GM19324 (cell line): ENCODE data around the gene ABI3.
"Not testable (repeated sequence)": the region's sequence is repeated elsewhere in the genome, so short reads cannot be mapped to it uniquely, and the experiment has no call there.

Source experiments
- ATAC-seq: cut with Tn5 transposase; IDR thresholded peaks from one replicate; pipeline ENCODE4 v1.9.1; 2021; ENCODE audit warnings: mild to moderate bottlenecking, moderate library complexity; ENCODE audit not compliant: unreplicated experiment, low FRiP score

ABI3 gene

DNA sequence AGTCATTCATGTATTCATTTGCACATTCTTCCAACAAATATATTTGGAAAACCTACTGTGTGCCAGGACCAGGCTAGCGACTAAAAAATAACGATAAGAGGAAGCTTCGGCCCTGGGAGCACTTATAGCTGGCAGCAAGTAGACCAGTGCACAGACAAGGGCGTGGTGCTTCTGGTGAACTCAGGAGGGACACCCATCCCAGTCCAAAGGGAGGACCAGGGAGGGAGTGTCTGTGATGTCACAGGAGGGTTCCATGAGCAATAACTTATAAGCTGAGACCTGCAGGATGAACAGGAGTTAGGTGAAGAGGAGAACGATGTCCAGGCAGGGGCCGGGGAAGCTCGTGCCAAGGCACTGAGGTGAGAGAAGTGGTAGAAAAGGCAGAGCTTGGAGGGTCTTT is 37.4 kb downstream of the ABI3 start:
- ATAC-seq = no peak

DNA sequence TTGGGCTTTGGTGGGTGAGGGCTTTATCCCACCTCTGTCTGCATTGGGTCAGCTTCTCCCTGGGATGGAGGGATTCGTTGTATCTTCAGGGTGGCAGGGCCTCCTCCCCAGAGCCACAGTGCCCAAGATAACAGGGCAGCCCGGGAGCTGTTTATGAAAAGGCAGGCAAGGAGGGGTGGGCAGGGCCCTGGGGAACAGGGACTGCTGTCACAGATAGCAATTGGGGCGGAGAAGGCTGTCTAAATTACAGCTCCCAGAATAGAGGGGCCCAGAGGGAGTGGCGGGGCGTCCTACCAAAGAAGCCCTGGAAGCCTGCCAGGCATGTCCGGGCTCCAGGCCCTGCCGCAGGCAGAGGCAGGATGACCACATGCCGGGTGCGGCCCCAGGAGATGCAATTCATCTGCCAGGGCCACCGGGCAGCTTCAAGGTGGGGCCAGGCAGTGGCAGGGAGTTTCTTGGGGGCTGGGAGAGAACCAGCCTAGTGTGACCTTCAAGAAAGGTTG is 38.8 kb downstream of the ABI3 start:
- no peak for ATAC-seq

DNA sequence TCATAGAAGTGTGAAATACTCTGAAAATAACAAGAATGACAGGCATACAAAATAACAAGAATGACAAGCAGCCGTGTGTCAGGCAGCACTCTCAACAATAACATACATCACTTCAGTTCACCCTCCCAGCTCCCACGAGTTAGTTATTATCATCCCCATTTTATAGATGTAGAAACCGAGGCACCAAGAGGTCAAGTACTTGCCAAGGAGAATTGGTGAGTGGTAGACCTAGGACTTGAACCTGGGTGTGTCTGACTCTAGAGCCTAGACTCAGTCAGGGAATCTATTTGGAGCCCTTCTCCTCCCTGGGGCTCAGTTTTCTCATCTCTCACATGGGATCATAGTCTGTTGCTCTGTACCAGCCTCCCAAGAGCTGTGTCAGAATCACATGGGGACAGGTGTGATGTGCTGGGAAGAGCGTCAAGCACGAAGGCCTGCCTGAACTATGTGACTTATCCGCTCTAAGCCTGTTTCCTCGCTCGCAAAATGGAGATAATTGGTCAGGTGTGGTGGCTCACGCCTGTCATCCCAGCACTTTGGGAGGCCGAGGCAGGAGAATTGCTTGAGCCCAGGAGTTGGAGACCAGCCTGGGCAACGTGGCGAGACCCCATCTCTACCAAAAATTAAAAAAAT is 39.5 kb downstream of the ABI3 start:
- no peak for ATAC-seq

DNA sequence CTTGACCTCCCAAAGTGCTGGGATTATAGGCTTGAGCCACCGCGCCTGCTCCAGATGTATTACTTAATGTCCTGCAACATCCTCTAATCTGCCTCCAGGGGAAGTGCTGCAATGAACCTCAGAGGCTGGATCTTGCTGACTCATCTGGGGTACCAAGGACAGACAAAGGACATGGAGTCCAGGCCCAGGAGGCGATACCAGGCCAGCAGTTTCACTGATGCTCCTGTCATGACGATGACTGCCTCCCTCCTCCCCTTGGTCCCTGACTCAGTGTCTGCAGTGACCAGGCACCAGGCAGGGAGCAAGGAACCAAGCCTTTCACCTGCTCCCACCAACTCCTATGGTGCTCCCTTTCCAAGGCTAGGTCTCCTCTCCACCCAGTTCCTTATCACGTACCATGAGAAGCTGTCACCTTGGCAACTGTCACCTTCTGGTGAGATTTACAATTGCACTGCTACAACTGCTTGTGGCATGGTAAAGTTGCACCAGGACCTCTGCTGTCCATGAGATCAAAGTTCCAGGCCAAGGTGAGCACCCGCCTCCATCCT is 41.7 kb downstream of the ABI3 start:
- ATAC-seq = no peak

DNA sequence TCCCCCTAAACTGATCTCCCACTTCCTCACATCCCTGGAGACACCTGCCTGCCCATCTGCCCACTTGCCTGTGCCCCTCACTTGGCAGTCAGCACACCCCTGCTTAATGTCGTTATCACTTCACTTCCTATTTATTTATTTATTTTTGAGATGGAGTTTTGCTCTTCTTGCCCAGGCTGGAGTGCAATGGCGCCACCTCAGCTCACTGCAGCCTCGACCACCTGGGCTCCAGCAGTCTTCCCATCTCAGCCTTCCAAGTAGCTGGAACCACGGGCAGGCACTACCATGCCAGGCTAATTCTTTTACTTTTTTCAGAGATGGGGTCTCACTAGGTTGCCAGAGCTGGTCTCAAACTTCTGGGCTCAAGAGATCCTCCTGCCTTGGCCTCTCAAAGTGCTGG is 43.6 kb downstream of the ABI3 start:
- ATAC-seq = no peak

DNA sequence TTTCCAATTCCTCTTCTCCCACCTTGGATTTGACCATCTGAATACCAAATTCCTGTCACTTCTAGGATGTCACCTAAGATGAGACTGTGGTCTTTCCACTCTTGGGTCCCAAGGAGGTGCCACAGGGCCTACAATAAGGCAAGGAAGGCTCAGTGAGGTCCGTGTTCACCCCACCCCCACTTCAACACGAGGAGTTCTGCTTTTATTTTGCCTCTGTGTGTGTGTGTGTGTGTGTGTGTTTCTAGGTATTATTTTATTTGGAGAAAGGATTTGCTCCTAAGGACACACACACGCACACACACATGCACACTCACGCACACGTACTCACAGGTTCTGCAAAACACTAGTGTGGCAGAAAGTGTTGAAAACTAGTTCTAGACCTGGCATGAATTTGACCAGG is 44.6 kb downstream of the ABI3 start:
- no peak for ATAC-seq

DNA sequence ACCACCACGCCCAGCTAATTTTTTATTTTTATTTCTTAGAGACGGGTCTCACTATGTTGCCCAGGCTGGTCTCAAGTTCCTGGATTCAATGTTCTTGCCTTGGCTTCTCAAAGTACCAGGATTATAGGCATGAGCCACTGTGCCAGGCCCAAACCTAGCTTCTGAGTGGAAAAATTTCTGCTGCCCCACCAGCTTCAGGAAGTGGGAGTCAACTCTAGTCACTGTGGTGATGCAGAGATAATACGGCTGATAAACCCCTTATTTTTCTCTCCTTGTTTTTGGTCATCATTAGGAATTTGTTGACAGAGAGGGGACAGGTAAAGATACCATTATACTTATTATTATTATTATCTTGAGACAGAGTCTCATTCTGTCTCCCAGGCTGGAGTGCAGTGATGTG is 47.9 kb downstream of the ABI3 start:
- no peak for ATAC-seq

DNA sequence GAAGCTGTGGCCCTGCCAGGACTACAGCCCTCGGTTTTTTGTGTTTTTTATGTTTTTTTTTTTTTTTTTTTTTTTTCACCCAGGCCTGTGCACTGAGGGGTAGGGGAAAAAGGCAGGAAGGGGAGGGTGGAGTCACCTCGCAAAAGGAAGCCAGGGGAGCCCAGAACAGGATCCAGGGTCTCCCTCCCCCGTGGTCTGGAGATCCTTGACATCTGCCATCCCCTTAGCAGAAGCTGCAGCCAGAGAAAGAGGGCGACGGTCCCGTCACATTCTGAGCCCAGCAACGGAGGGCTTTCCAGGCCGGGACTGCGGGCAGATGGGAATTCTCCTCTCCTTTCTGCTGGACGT is 49.1 kb downstream of the ABI3 start:
- no peak for ATAC-seq

DNA sequence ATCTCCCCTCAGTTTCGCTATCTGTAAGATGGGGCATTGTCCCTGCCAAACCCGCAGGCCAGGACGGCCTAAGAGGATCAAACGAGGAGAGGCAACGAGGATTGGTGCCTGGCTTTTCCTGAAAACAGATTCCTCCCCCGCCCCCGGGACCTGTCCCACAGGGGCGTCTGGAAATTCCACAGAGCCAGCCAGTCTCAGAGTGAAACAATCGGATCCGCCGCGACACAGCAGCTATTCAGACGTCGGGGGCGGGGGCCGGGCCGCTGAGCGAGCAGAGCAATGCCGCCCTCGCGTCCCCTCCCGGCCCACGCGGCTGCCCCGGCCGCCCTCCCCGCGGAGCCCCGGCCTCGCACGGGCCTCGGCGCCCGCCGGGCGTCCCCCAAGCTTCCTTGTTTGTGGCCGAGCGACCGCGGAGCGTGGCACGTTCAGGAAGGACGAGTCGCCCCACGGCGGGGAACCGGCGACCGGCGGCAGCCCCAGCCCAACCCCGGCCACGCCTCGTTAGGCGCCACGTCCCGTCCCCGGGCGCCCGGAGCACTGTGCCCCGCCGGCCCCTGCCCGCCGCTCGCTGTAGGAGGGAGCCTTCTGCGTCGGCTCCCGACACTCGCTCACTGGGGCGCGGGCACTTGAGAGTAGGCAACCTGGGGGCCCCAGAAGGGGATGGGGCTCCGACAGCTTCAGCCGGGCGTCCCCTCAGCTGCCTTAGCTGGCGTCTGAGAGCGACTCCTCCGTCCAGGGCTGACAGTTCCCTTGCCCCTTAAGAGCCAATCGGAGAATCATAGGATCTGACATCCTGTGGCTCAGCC is 49.7 kb downstream of the ABI3 start:
- no peak for ATAC-seq

DNA sequence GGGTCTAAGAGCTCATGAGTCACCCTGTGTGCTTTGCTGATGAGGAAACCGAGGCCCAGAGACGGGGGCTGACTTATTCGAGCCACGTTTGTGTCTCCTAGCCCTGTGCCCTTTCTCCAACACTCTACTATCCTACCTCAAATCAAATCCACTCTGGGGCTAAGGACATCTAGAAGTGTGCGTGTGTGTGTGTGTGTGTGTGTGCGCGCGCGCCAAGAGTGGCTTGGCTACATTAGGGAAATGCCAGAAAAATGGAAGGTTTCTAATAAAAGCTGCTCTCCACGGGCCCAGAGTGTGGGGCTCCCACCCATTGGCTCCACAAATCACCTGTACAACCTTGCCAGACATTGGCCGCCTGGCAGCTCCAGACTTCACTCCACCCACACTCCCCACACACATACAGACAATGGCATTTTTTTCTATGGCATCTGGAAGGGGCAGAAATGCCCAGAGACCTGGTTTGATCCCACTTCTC is 50.3 kb downstream of the ABI3 start:
- no peak for ATAC-seq

DNA sequence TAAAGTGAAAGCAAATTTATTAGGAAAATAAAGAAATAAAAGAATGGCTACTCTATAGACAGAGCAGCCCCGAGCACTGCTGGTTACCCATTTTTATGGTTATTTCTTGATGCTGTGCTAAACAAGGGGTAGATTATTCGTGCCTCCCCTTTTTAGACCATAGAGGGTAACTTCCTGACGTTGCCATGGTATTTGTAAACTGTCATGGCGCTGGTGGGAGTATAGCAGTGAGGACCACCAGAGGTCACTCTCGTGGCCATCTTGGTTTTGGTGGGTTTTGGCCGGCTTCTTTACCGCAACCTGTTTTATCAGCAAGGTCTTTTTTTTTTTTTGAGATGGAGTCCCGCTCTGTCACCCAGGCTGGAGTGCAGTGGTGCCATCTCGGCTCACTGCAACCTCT is 51.0 kb downstream of the ABI3 start:
- ATAC-seq = not testable (repeated sequence)

DNA sequence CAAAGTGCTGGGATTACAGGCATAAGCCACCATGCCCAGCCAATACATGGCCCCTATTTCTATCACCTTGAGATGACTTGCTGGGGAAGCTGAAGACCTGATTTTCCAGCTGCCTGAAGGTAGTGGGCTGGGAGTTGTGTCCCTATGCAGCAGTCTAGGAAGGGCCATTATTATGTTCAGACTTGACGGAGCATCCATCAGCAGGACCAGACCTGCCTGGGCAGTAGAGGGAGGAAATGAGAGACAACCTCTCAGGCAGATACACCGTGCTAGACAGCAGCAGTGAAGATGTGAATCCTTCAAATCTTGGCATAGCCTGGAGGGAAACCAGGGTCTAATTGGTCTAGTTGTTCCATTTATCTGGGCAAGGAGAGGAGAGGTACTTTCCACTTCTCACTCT is 55.7 kb downstream of the ABI3 start:
- no peak for ATAC-seq

DNA sequence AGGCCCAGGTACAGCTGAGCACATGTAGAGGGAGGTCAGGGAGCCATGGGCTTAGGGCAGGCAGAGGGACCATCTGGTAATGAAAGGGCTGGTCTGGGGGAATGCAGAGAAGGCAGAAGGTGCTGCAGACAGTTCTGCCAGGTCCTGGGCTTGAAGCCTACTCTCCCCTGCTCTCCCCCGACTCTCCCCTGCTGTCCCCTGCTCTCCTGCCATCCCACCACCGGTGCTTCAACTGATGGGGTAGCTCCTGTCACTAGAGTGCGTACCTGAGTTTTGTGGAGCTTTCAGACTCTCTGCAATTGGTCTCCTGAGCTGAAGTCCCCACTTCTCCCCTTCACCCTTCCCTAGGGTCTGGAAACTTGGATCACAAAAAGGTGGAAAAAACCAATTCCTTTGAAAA is 57.4 kb downstream of the ABI3 start:
- no peak for ATAC-seq

DNA sequence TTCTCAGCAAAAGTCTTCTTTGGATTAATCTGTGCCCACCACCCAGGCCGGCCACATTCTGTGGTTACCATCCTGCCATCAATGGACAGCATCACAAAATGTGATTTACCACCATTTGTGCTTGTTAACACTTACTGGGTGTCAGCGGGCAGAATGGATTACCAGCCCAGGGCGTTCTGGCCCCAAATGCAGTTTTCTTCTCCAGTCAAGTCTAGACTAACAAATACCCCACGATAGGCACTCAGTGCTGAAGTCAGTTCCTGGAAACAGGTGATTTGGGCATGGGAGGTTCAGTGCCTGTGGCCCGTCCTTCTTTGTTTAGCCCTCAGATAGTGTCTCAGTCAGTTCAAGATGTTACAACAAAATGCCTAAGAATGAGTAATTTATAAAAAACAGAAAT is 58.8 kb downstream of the ABI3 start:
- no peak for ATAC-seq
